Erythroblast (primary cell): ENCODE results near the gene CRTC1.

ENCODE experiments used
- GATA1 ChIP-seq: IDR thresholded peaks from 2 replicates; pipeline ENCODE4 v1.6.1; 2011; ENCODE audit warnings: low read depth, mild to moderate bottlenecking, control low read depth, low read length, moderate library complexity
- POLR2A ChIP-seq: IDR thresholded peaks from 2 replicates; pipeline ENCODE4 v1.6.1; 2011; ENCODE audit warnings: mild to moderate bottlenecking, low read length

DNA sequence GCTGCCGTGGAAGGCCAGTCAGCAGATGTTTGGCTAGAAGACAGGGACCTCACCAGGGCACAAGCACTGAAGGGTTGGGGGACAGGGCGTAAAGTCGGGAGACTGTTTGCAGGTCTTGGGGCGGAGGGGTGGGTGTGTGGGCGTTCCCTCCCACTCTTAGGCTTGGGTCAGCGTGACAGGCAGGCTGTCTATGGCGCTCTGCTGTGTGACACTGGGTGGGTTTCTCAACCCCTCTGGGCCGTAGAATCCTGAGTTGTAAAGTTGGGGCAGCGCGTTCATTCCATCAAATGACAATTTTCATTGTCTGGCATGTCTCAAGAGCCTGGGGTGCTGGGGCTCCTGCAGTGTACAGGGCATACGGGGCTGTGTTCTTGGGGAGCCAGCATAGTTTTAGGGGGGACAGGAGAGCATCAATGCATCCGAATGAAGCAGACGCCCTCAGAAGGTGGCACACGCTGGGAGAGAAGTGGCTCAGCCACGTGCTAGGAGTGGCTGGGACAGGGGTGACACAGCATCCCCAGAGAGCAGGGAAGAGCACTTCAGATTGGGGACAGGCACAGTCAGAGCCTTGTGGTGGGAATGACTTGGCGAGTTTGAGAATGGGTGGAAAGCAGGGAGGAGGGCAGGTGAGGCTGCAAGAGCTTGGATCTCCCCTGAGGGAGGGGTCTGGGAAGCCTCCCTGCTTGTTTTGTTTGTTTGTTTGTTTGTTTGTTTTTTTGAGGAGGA lies 4.4 kb downstream of the CRTC1 start:
- TF ChIP-seq POLR2A (no peak), GATA1 (no peak)
